ENCODE measurements around the gene ZNF516. TPM values are rescaled to one million over a fixed set of nuclear protein-coding genes. Genes with fewer than 3 reads are reported as not detected.
A peak's percentile ranks its signal among the peaks of the same experiment; 100 is the strongest.

The ZNF516 gene
- total and polyA plus RNA-seq, 2 of the 13 experiments (the other 11 are each of a cell fraction or from before 2014, with no cell fraction given) = 16.6 to 18.7 TPM

DNA sequence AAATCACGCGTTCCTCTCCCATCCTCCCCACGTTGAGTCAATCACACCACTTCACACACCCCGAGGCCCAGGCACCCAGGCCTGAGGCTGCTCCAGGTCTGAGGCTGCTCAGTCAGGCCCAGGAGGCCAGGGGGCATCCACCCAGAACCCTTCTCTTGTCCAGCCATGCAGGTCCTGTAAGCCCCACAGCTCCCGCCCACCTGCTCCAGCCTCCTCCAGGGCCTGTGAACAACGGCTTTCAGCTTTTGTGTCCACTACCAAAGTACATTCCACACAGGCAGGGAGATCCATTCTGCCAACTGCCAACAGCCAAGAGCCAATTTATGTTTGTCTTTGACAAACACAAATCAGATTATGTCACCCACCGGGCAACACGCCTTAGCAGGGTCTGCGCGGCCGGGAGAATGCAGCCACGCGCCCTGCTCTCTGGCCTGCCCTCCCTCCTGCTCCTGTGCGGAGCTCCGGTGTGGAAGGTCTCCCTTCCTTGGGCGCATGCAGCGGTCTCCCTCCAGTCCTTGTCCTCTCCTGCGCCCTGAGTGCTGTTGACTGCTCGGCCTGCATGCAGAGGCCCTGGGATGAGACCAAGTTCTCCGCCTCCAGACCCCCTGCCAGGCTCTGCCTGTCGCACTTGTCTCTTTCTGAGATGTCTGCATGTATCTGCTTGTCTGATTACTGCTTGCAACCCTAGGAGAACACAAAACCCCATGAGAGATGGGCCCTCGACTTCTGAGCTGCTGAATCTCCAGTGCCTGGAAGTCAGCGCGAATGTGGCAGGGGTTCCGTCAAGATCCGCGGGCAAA lies 146.6 kb downstream of the ZNF516 start (continued):
- TF ChIP-seq, protein P1, sequence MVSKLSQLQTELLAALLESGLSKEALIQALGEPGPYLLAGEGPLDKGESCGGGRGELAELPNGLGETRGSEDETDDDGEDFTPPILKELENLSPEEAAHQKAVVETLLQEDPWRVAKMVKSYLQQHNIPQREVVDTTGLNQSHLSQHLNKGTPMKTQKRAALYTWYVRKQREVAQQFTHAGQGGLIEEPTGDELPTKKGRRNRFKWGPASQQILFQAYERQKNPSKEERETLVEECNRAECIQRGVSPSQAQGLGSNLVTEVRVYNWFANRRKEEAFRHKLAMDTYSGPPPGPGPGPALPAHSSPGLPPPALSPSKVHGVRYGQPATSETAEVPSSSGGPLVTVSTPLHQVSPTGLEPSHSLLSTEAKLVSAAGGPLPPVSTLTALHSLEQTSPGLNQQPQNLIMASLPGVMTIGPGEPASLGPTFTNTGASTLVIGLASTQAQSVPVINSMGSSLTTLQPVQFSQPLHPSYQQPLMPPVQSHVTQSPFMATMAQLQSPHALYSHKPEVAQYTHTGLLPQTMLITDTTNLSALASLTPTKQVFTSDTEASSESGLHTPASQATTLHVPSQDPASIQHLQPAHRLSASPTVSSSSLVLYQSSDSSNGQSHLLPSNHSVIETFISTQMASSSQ (IDR thresholded peaks at IDR 0.05; ENCODE audit: low read depth) = no peak
- TF ChIP-seq, protein P1 (CRISPR knock-in tag; IDR thresholded peaks at IDR 0.05; ENCODE audit: borderline replicate concordance) = 0 out of 2 replicates have a peak, but pooled peaks have one; percentile 24
- TF ChIP-seq ZNF749 (CRISPR knock-in tag; IDR thresholded peaks at IDR 0.05; ENCODE audit: borderline replicate concordance) = no peak
- TF ChIP-seq, protein P2, sequence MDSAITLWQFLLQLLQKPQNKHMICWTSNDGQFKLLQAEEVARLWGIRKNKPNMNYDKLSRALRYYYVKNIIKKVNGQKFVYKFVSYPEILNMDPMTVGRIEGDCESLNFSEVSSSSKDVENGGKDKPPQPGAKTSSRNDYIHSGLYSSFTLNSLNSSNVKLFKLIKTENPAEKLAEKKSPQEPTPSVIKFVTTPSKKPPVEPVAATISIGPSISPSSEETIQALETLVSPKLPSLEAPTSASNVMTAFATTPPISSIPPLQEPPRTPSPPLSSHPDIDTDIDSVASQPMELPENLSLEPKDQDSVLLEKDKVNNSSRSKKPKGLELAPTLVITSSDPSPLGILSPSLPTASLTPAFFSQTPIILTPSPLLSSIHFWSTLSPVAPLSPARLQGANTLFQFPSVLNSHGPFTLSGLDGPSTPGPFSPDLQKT (CRISPR knock-in tag; IDR thresholded peaks at IDR 0.05; ENCODE audit: borderline replicate concordance) = no peak
- TF ChIP-seq ZNF672 (CRISPR knock-in tag; IDR thresholded peaks at IDR 0.05) = no peak
- no peak for TF ChIP-seq JUNB (CRISPR knock-in tag; IDR thresholded peaks at IDR 0.05; ENCODE audit: borderline replicate concordance)
- no peak for TF ChIP-seq ZNF234 (CRISPR knock-in tag; conservative IDR thresholded peaks at IDR 0.05)
- no peak for TF ChIP-seq ZBTB42 (CRISPR knock-in tag; IDR thresholded peaks at IDR 0.05)
- no peak for TF ChIP-seq SMARCE1 (IDR thresholded peaks at IDR 0.05; ENCODE audit: borderline replicate concordance)
- TF ChIP-seq ZNF17 (CRISPR knock-in tag; IDR thresholded peaks at IDR 0.05) = no peak
- TF ChIP-seq ZNF34 (CRISPR knock-in tag; IDR thresholded peaks at IDR 0.05; ENCODE audit: borderline replicate concordance) = no peak
- no peak for TF ChIP-seq ZFP36L2 (CRISPR knock-in tag; IDR thresholded peaks at IDR 0.05)
- TF ChIP-seq, protein P3, sequence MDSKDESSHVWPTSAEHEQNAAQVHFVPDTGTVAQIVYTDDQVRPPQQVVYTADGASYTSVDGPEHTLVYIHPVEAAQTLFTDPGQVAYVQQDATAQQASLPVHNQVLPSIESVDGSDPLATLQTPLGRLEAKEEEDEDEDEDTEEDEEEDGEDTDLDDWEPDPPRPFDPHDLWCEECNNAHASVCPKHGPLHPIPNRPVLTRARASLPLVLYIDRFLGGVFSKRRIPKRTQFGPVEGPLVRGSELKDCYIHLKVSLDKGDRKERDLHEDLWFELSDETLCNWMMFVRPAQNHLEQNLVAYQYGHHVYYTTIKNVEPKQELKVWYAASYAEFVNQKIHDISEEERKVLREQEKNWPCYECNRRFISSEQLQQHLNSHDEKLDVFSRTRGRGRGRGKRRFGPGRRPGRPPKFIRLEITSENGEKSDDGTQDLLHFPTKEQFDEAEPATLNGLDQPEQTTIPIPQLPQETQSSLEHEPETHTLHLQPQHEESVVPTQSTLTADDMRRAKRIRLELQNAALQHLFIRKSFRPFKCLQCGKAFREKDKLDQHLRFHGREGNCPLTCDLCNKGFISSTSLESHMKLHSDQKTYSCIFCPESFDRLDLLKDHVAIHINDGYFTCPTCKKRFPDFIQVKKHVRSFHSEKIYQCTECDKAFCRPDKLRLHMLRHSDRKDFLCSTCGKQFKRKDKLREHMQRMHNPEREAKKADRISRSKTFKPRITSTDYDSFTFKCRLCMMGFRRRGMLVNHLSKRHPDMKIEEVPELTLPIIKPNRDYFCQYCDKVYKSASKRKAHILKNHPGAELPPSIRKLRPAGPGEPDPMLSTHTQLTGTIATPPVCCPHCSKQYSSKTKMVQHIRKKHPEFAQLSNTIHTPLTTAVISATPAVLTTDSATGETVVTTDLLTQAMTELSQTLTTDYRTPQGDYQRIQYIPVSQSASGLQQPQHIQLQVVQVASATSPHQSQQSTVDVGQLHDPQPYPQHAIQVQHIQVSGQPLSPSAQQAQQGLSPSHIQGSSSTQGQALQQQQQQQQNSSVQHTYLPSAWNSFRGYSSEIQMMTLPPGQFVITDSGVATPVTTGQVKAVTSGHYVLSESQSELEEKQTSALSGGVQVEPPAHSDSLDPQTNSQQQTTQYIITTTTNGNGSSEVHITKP (CRISPR knock-in tag; IDR thresholded peaks at IDR 0.05; ENCODE audit: low read depth) = no peak
- no peak for TF ChIP-seq ZNF335 (CRISPR knock-in tag; IDR thresholded peaks at IDR 0.05)
- no peak for TF ChIP-seq POLR2A (IDR thresholded peaks at IDR 0.05; ENCODE audit: insufficient read depth in 1 of 2, low read depth in 2 of 2, low read length in 2 of 2)
- no peak for TF ChIP-seq HNF4G (IDR thresholded peaks at IDR 0.05; ENCODE audit: borderline replicate concordance, low read depth, low read length)
- no peak for TF ChIP-seq HNF4G (CRISPR knock-in tag; IDR thresholded peaks at IDR 0.05; ENCODE audit: borderline replicate concordance, low read depth)
- no peak for TF ChIP-seq SMC3 (IDR thresholded peaks at IDR 0.05; ENCODE audit: low read length)
- no peak for TF ChIP-seq HMG20B (CRISPR knock-in tag; conservative IDR thresholded peaks at IDR 0.05)
